ENCODE results near the gene FARP1.

The FARP1 gene

DNA sequence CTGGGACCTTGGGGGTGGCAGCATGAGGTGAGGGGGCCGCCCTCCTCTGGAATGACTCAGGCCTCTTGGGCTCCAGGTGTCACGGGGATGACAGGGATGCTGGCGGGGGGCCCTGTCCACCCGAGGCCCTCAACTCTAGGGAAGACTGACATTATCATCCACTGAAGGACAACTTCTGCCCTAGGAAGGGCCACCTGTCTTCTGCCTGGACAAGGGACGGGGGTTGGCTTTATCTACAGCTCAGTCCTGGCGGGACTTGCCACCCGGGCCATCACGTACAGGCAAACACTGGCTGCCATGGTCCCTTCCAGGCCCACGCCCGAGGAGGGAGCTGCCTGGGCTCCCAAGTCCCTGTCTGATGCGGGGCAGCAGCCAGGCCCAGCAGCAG, 303.3 kb downstream of the FARP1 start:
- Histone ChIP-seq H3K36me3 (ENCODE audit: insufficient read depth) (no peaks in the 10 kb centered on the region), H4K20me1 (ENCODE audit: insufficient read depth) (no peaks in the 10 kb centered on the region), H3K27me3 (ENCODE audit: insufficient read depth, low read depth) (no peaks in the 10 kb centered on the region), H3K9ac (no peak overlapping the region), H3K4me3 (IDR thresholded peaks at IDR 0.05; ENCODE audit: insufficient read depth, low read depth, low read length) (no peak overlapping the region), H3K79me2 (ENCODE audit: insufficient read depth, low read depth) (no peaks in the 10 kb centered on the region), H3K4me2 (no peak overlapping the region), H2AFZ (ENCODE audit: low read depth) (no peak overlapping the region), H3K4me1 (ENCODE audit: low read depth, poor library complexity, severe bottlenecking) (no peaks in the 10 kb centered on the region), H3K27ac (no peak overlapping the region)
- TF ChIP-seq, protein P1, sequence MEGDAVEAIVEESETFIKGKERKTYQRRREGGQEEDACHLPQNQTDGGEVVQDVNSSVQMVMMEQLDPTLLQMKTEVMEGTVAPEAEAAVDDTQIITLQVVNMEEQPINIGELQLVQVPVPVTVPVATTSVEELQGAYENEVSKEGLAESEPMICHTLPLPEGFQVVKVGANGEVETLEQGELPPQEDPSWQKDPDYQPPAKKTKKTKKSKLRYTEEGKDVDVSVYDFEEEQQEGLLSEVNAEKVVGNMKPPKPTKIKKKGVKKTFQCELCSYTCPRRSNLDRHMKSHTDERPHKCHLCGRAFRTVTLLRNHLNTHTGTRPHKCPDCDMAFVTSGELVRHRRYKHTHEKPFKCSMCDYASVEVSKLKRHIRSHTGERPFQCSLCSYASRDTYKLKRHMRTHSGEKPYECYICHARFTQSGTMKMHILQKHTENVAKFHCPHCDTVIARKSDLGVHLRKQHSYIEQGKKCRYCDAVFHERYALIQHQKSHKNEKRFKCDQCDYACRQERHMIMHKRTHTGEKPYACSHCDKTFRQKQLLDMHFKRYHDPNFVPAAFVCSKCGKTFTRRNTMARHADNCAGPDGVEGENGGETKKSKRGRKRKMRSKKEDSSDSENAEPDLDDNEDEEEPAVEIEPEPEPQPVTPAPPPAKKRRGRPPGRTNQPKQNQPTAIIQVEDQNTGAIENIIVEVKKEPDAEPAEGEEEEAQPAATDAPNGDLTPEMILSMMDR (conservative IDR thresholded peaks at IDR 0.05; ENCODE audit: low read depth, low read length): no peak

DNA sequence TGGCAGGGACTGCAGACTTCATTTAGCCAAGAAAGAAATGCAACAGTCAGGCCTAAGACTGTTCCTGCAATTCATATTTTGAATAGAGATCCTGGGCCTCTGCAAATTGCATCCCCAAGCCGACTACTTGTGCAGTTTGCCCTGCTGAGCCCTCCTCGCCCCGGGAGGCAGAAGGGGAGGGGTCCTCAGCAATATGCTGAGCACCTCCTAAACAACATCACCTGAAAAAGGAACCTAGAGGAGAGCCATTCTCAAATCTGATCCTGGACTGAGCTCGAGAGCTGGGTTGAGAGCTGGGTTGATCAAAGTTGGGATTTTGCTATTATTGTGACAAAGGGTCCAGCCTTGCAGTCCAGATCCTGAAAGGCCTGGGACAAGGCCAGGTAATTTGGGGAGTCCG, 304.2 kb downstream of the FARP1 start:
- Histone ChIP-seq H3K4me2 (no peak overlapping the region), H3K27ac (no peak overlapping the region), H3K9ac (no peak overlapping the region), H4K20me1 (ENCODE audit: insufficient read depth) (no peaks in the 10 kb centered on the region), H3K4me1 (ENCODE audit: low read depth, poor library complexity, severe bottlenecking) (no peaks in the 10 kb centered on the region), H3K4me3 (IDR thresholded peaks at IDR 0.05; ENCODE audit: insufficient read depth, low read depth, low read length) (no peak overlapping the region), H2AFZ (ENCODE audit: low read depth) (no peak overlapping the region), H3K79me2 (ENCODE audit: insufficient read depth, low read depth) (no peaks in the 10 kb centered on the region), H3K27me3 (ENCODE audit: insufficient read depth, low read depth) (no peaks in the 10 kb centered on the region), H3K36me3 (ENCODE audit: insufficient read depth) (no peaks in the 10 kb centered on the region)
- TF ChIP-seq, protein P1 (conservative IDR thresholded peaks at IDR 0.05; ENCODE audit: low read depth, low read length): no peak

DNA sequence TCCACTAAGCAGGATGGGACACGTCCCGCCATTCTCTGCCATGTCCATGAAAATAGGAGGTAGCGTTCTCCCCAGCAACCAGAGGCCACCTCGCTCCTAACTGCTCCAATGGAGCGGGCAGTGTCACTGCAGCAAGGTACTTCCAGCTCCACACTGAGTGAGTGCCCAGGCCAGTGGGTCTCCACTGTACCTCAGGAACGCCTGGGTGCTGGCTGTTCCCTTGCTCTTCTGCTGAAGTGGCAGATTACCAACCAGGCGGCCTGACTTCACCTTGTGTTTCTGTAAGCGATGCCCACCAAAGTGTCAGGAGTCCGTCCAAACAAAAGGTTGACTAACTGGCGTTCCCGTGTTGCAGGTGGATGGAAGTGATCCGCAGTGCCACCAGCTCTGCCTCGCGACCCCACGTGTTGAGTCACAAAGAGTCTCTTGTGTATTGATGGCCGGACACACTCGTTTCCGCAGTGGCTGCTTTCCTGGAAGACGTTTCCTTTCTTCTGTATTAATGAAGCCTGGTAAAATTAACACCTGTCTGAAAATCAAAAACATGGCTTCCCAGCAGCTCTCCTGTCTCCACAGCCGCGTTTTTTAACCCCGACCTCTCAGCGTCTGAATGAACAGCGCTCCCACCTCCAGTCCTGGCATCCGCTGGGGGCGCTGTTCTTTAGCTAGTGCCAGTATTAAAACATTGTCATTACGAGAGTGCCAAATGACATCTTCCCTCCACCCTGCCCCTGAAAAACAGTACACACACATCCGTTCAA, 305.2 kb downstream of the FARP1 start:
- Histone ChIP-seq H3K4me2 (no peak overlapping the region), H4K20me1 (ENCODE audit: insufficient read depth) (no peaks in the 10 kb centered on the region), H3K4me3 (IDR thresholded peaks at IDR 0.05; ENCODE audit: insufficient read depth, low read depth, low read length) (no peak overlapping the region), H3K27ac (no peak overlapping the region), H2AFZ (ENCODE audit: low read depth) (no peak overlapping the region), H3K4me1 (ENCODE audit: low read depth, poor library complexity, severe bottlenecking) (no peaks in the 10 kb centered on the region), H3K79me2 (ENCODE audit: insufficient read depth, low read depth) (no peaks in the 10 kb centered on the region), H3K36me3 (ENCODE audit: insufficient read depth) (no peaks in the 10 kb centered on the region), H3K9ac (no peak overlapping the region), H3K27me3 (ENCODE audit: insufficient read depth, low read depth) (no peaks in the 10 kb centered on the region)
- TF ChIP-seq, protein P1 (conservative IDR thresholded peaks at IDR 0.05; ENCODE audit: low read depth, low read length): no peak

DNA sequence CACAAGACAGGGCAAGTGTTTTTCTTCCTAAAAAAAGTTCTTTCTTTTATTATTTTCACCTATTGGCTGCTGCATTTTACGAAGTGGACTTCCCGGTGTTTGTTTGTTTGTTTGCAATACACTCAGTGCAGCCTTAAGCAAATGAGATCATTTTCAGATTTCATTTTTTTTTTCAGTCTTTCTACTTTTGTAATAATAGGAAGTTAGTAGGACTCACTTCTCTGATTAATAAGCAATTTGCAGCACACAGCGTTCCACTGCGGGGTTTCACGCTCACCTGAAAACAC, 305.7 kb downstream of the FARP1 start:
- H3K9ac ChIP-seq: no peak overlapping the region
- no peaks in the 10 kb centered on the region for H3K36me3 ChIP-seq (ENCODE audit: insufficient read depth)
- no peaks in the 10 kb centered on the region for H3K79me2 ChIP-seq (ENCODE audit: insufficient read depth, low read depth)
- H3K27ac ChIP-seq: no peak overlapping the region
- no peaks in the 10 kb centered on the region for H3K4me1 ChIP-seq (ENCODE audit: low read depth, poor library complexity, severe bottlenecking)
- TF ChIP-seq, protein P1 (conservative IDR thresholded peaks at IDR 0.05; ENCODE audit: low read depth, low read length): no peak
- H2AFZ ChIP-seq (ENCODE audit: low read depth): no peak overlapping the region
- no peak overlapping the region for H3K4me2 ChIP-seq
- no peak overlapping the region for H3K4me3 ChIP-seq (IDR thresholded peaks at IDR 0.05; ENCODE audit: insufficient read depth, low read depth, low read length)
- H3K27me3 ChIP-seq (ENCODE audit: insufficient read depth, low read depth): no peaks in the 10 kb centered on the region
- no peaks in the 10 kb centered on the region for H4K20me1 ChIP-seq (ENCODE audit: insufficient read depth)
